HUES64 (cell line): ENCODE data around the gene FMC1.
"Not testable (repeated sequence)": the region's sequence is repeated elsewhere in the genome, so short reads cannot be mapped to it uniquely, and the experiment has no call there.

ENCODE experiments used
- H3K27ac ChIP-seq: 2 replicates; pipeline ENCODE4 v1.7.0; 2013; ENCODE audit warnings: low read depth, low read length, inconsistent platforms
- H3K27me3 ChIP-seq: 2 replicates; pipeline ENCODE4 v1.6.1; 2013; ENCODE audit warnings: mild to moderate bottlenecking, low read length; ENCODE audit not compliant: insufficient read depth
- H3K36me3 ChIP-seq: 2 replicates; pipeline ENCODE4 v1.6.1; 2013; ENCODE audit warnings: mild to moderate bottlenecking, low read length; ENCODE audit not compliant: insufficient read depth
- H3K4me1 ChIP-seq: 2 replicates; pipeline ENCODE4 v1.6.1; 2013; ENCODE audit warnings: mild to moderate bottlenecking, low read length, moderate library complexity; ENCODE audit not compliant: insufficient read depth
- H3K4me3 ChIP-seq: 2 replicates; pipeline ENCODE4 v1.5.1; 2013; ENCODE audit warnings: mild to moderate bottlenecking, low read length, moderate library complexity
- H3K9ac ChIP-seq: 2 replicates; pipeline ENCODE4 v1.6.1; 2013; ENCODE audit warnings: mild to moderate bottlenecking, low read depth, low read length
- H3K9me3 ChIP-seq: 2 replicates; pipeline ENCODE4 v1.6.1; 2013; ENCODE audit warnings: low read depth, low read length; ENCODE audit not compliant: insufficient read depth
- WGBS: fragments of 150-250, 120-280 bp; methylation state at CpG from one replicate; pipeline ENCODE4 v1.1.7; 2013; ENCODE audit warnings: missing lambda C conversion rate; 5-methylcytosine and 5-hydroxymethylcytosine counted together

FMC1 gene

DNA sequence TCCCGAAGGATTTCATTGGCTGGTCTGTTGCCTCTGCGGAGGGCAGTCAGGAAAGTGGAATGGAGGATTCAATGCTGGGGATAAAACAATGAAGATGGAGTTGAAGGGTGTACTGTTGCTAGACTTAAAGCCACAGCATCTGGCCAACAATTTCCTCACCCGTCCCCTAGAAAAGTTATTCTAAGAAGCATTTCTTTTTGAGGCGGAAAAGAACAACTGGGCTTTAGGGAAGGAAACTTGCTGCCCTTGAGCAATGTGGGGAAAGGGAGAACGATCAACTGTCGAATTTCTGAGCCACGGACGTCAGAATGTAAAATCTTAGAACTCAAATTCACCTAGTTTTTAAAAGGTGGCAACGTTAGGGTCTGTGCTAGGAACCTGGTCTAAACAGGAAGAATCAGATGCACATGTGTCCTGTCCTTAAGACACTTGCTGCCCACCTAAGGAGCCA is 664 bp downstream of the FMC1 start:
- WGBS: 2% methylated on average over 8 of the region's 9 CpGs

GRCh38 chr7:139345042-139345441 is 3.9 kb downstream of the FMC1 start:
- Histone ChIP-seq H3K9ac (no peak overlapping the region), H3K4me1 (no peaks in the 10 kb centered on the region), H3K27me3 (no peaks in the 10 kb centered on the region), H3K4me3 (no peak overlapping the region), H3K36me3 (peaks cover 32% of the 10 kb centered on the region), H3K27ac (no peak overlapping the region), H3K9me3 (no peaks in the 10 kb centered on the region)
- WGBS: no CpG with 5 or more reads among the region's 1 CpG

More for the DNA sequence above, 664 bp downstream of the FMC1 start:
- H3K4me1 ChIP-seq: no peaks in the 10 kb centered on the region
- H3K27ac ChIP-seq: peak overlapping the region; percentile 100
- peak overlapping the region; percentile 93 for H3K4me3 ChIP-seq
- H3K36me3 ChIP-seq: peaks cover 17% of the 10 kb centered on the region
- peak overlapping the region; percentile 99 for H3K9ac ChIP-seq
- H3K27me3 ChIP-seq: no peaks in the 10 kb centered on the region
- peaks cover 5% of the 10 kb centered on the region; the same call in 1 of the 2 replicates for H3K9me3 ChIP-seq

GRCh38 chr7:139351027-139351426 is 9.9 kb downstream of the FMC1 start:
- Histone ChIP-seq H3K4me1 (no peaks in the 10 kb centered on the region), H3K27me3 (no peaks in the 10 kb centered on the region), H3K36me3 (peaks cover 22% of the 10 kb centered on the region), H3K4me3 (no peak overlapping the region), H3K9ac (no peak overlapping the region), H3K9me3 (no peaks in the 10 kb centered on the region), H3K27ac (no peak overlapping the region)
- WGBS: 90% methylated on average over 2 of the region's 2 CpGs

DNA sequence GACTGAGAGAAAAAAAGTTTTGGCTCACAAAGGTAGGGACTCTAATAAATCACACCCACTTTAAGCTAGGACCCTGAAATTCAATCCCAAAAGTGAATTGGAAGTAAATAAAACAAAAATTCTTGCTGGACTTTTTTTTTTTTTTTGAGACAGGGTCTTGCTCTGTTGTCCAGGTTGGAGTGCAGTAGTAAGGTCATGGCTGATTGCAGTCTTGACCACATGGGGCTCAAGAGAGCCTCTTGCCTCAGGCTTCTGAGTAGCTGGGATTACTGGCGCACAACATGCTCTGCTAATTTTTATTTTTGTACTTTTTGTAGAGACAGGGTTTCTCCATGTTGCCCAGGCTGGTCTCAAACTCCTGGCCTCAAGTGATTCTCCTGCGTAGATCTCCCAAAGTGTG is 13.6 kb downstream of the FMC1 start:
- Histone ChIP-seq H3K9ac (no peak overlapping the region), H3K27me3 (no peaks in the 10 kb centered on the region), H3K4me3 (no peak overlapping the region), H3K27ac (no peak overlapping the region), H3K36me3 (peaks cover 2% of the 10 kb centered on the region; the same call in 1 of the 2 replicates), H3K9me3 (no peaks in the 10 kb centered on the region), H3K4me1 (no peaks in the 10 kb centered on the region)
- WGBS: 98% methylated on average over 2 of the region's 2 CpGs

- Histone ChIP-seq H3K4me1 (no peaks in the 10 kb centered on the region), H3K27me3 (no peaks in the 10 kb centered on the region), H3K36me3 (no peaks in the 10 kb centered on the region), H3K4me3 (no peak overlapping the region), H3K9ac (no peak overlapping the region), H3K27ac (no peak overlapping the region), H3K9me3 (no peaks in the 10 kb centered on the region)
- WGBS: 93% methylated on average over 1 of the region's 1 CpG
Measured at GRCh38 chr7:139355320-139355719, 14.2 kb downstream of the FMC1 start.

DNA sequence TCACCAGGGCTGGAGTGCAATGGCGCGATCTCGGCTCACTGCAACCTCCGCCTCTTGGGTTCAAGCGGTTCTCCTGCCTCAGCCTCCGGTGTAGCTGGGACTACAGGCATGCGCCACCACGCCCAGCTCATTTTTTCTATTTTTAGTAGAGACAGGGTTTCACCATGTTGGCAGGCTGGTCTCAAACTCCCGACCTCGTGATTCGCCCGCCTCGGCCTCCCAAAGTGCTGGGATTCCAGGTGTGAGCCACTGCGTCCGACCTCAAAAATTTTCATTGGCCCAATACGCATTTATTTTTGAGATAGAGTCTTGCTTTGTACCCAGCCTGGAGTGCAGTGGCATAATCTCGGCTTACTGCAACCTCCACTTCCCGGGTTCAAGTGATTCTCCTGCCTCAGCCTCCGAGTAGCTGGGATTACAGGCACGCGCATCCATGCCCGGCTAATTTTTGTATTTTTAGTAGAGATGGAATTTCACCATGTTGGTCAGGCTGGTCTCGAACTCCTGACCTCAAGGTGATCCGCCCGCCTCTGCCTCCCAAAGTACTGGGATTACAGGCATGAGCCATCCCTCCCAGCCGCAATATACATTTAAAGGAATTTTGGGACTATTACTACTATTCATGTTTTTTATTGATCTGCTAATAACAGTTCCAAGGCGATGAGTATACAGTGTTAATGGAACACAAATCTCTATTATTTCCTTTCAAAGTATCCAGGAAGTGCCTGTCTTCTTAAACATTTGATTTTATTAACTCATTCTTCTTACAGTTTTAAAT is 16.8 kb downstream of the FMC1 start:
- H3K27ac ChIP-seq, H3K9ac ChIP-seq, H3K36me3 ChIP-seq, H3K9me3 ChIP-seq, H3K27me3 ChIP-seq: not testable (repeated sequence)
- Histone ChIP-seq H3K4me1 (peaks cover 19% of the 10 kb centered on the region), H3K4me3 (peak overlapping the region; percentile 95)
- 95% methylated on average over 26 of the region's 27 CpGs for WGBS

GRCh38 chr7:139358541-139359365 is 17.6 kb downstream of the FMC1 start:
- no peaks in the 10 kb centered on the region for H3K9me3 ChIP-seq
- H3K9ac ChIP-seq: peak overlapping the region; percentile 96
- peaks cover 23% of the 10 kb centered on the region for H3K4me1 ChIP-seq
- H3K4me3 ChIP-seq: peak overlapping the region; percentile 95
- H3K27ac ChIP-seq: peak overlapping the region; percentile 99
- peaks cover 7% of the 10 kb centered on the region; the same call in 1 of the 2 replicates for H3K36me3 ChIP-seq
- H3K27me3 ChIP-seq: no peaks in the 10 kb centered on the region
- 14% methylated on average over 39 of the region's 39 CpGs for WGBS

DNA sequence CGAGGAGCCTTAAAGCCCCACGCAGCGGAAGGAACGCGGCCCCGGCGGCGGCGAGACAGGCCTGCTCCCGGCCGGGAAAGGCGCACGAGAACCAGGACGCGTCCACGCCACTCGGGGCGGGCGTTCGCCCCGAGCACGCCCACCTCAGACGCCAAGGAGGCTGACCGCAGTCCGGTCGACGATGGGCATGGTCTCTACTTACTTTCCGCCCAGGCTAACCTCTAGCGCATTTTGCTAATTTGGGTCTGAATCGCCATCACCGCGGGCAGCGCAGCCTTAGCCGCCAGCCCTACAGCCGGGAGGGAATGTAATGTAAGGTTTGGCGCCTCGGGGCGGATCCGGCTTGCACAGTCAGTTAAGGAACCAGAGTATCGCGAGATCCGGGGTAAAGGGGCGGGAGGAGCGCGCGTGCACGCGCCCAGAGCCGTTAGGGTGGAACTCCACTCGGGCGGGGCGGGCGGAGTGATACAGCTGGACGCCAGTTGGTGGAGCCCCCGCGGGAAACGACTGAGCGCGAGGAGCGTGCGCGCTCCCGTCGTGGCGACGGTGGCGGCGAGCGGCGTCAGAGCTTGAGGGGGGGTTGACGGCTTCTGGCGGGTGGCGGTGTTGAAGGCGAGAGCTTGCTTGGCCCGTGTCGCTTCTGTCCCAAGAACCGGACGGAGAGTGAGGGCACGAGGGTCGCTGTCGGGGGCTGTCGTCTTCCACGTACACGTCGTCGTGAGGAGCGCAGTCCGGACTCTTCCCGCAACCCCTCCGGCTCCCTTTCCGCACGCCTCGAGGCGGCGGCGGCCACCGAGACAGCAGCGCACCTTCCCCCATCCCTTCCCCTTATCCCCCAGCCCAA is 18.5 kb downstream of the FMC1 start, which contains the start of gene LUC7L2:
LUC7L2 (plus strand) TSS at position 529 of the 844 bp plus-strand sequence. CDS start 368 bp downstream, outside the sequence.
- H3K4me1 ChIP-seq: peaks cover 23% of the 10 kb centered on the region
- WGBS: under 1% methylated on average over 98 of the region's 98 CpGs
- H3K27ac ChIP-seq: peak within 1 kb of the TSS; percentile 99
- H3K36me3 ChIP-seq: peaks cover 13% of the 10 kb centered on the region
- H3K27me3 ChIP-seq: no peaks in the 10 kb centered on the region
- H3K9ac ChIP-seq: peak within 1 kb of the TSS; percentile 97
- H3K9me3 ChIP-seq: no peaks in the 10 kb centered on the region
- H3K4me3 ChIP-seq: peak within 1 kb of the TSS; percentile 95

DNA sequence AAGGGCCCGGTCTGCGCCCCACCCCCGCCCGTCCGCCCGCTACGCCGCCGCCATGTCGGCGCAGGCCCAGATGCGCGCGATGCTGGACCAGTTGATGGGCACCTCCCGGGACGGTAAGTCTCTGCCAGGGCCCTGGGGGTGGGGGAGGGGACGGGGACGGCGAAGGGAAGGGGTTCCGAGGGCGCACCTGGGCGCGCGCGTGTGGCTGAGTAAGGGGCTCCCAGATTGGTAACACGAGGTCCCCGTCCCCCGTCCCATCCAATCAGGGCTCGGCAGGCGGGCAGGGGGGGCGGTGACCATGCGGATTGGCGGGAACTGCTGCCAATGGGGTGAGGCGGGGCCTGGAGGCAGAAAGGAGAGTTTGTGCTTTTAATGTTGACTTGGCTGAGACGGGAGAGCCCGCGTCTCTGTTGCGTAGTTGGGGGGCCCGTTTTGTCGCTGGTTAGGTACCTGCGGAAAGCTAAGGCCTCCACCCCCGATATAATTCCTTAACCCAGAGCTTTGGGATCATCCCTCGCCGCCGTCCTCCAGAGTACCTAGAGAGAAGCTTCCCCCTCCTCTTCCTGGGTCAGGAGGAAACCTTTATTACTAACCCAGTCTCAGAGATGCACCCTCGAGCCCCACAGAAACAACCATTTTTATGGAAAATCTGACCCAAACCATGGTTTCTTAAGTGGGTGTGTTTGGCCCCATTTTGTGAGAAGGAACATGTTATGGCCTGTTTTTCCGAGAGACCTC is 19.2 kb downstream of the FMC1 start:
- Histone ChIP-seq H3K36me3 (peaks cover 21% of the 10 kb centered on the region), H3K4me1 (peaks cover 23% of the 10 kb centered on the region), H3K27me3 (no peaks in the 10 kb centered on the region), H3K4me3 (peak overlapping the region; percentile 95), H3K27ac (peak overlapping the region; percentile 99), H3K9ac (peak overlapping the region; percentile 97), H3K9me3 (no peaks in the 10 kb centered on the region)
- under 1% methylated on average over 46 of the region's 47 CpGs for WGBS

- Histone ChIP-seq H3K9me3 (no peaks in the 10 kb centered on the region), H3K4me3 (peak overlapping the region; percentile 95), H3K36me3 (peaks cover 27% of the 10 kb centered on the region), H3K27me3 (no peaks in the 10 kb centered on the region), H3K27ac (peak overlapping the region; percentile 99), H3K9ac (peak overlapping the region; percentile 96), H3K4me1 (peaks cover 23% of the 10 kb centered on the region)
- WGBS: 1% methylated on average over 2 of the region's 2 CpGs
Measured at GRCh38 chr7:139360948-139361307, 19.8 kb downstream of the FMC1 start.
